Skeletal muscle satellite cell (primary cell): ENCODE data around the gene SLF2.

Source experiments
- H3K27me3 ChIP-seq: 2 replicates; pipeline ENCODE4 v1.7.0; 2013; ENCODE audit warnings: low read length; ENCODE audit not compliant: control insufficient read depth, insufficient read depth
- H3K36me3 ChIP-seq: 2 replicates; pipeline ENCODE4 v1.7.0; 2013; ENCODE audit warnings: mild to moderate bottlenecking, control low read depth, low read length; ENCODE audit not compliant: insufficient read depth
- H3K4me1 ChIP-seq: 2 replicates; pipeline ENCODE4 v1.7.0; 2013; ENCODE audit warnings: low read length; ENCODE audit not compliant: control insufficient read depth, insufficient read depth
- H3K4me2 ChIP-seq: 2 replicates; pipeline ENCODE4 v1.7.0; 2013; ENCODE audit warnings: mild to moderate bottlenecking, low read length
- H3K4me3 ChIP-seq: 2 replicates; pipeline ENCODE4 v1.7.0; 2013; ENCODE audit warnings: low read length
- H3K9ac ChIP-seq: 2 replicates; pipeline ENCODE4 v1.7.0; 2013; ENCODE audit warnings: mild to moderate bottlenecking, low read depth, low read length, moderate library complexity
- H3K9me3 ChIP-seq: replicated peaks from 2 replicates; pipeline ENCODE4 v1.7.0; 2013; ENCODE audit warnings: mild to moderate bottlenecking, control low read depth, low read length

The SLF2 gene

GRCh38 chr10:100928039-100928438 is 15.3 kb downstream of the SLF2 start:
- H3K27me3 ChIP-seq, result no peaks in the 10 kb centered on the region
- no peak overlapping the region for H3K4me3 ChIP-seq
- no peak overlapping the region for H3K9ac ChIP-seq
- no peaks in the 10 kb centered on the region for H3K9me3 ChIP-seq
- peaks cover 5% of the 10 kb centered on the region for H3K4me1 ChIP-seq
- no peak overlapping the region for H3K4me2 ChIP-seq
- H3K36me3 ChIP-seq, result peaks cover 97% of the 10 kb centered on the region

GRCh38 chr10:100930368-100930767 is 17.6 kb downstream of the SLF2 start:
- H3K36me3 ChIP-seq, result peaks cover 86% of the 10 kb centered on the region

GRCh38 chr10:100934084-100934659 is 21.4 kb downstream of the SLF2 start:
- Histone ChIP-seq H3K36me3 (peaks cover 82% of the 10 kb centered on the region), H3K4me2 (no peak overlapping the region), H3K27me3 (no peaks in the 10 kb centered on the region)

More at GRCh38 chr10:100930368-100930767, 17.6 kb downstream of the SLF2 start:
- no peaks in the 10 kb centered on the region for H3K27me3 ChIP-seq
- H3K4me1 ChIP-seq, result no peaks in the 10 kb centered on the region
- H3K9ac ChIP-seq, result no peak overlapping the region
- no peak overlapping the region for H3K4me2 ChIP-seq
- H3K4me3 ChIP-seq, result no peak overlapping the region
- no peaks in the 10 kb centered on the region for H3K9me3 ChIP-seq

GRCh38 chr10:100939763-100940344 is 27.1 kb downstream of the SLF2 start:
- Histone ChIP-seq H3K9ac (no peak overlapping the region), H3K9me3 (no peaks in the 10 kb centered on the region), H3K4me2 (no peak overlapping the region), H3K4me3 (no peak overlapping the region), H3K27me3 (no peaks in the 10 kb centered on the region), H3K4me1 (no peaks in the 10 kb centered on the region), H3K36me3 (peaks cover 70% of the 10 kb centered on the region)

More at GRCh38 chr10:100934084-100934659, 21.4 kb downstream of the SLF2 start:
- Histone ChIP-seq H3K4me3 (no peak overlapping the region), H3K9me3 (no peaks in the 10 kb centered on the region), H3K4me1 (no peaks in the 10 kb centered on the region), H3K9ac (no peak overlapping the region)

GRCh38 chr10:100942229-100942628 is 29.5 kb downstream of the SLF2 start:
- Histone ChIP-seq H3K4me2 (no peak overlapping the region), H3K4me1 (no peaks in the 10 kb centered on the region), H3K9ac (no peak overlapping the region), H3K36me3 (peaks cover 82% of the 10 kb centered on the region), H3K9me3 (no peaks in the 10 kb centered on the region), H3K27me3 (no peaks in the 10 kb centered on the region), H3K4me3 (no peak overlapping the region)

GRCh38 chr10:100943508-100943907 is 30.7 kb downstream of the SLF2 start:
- Histone ChIP-seq H3K9me3 (no peaks in the 10 kb centered on the region), H3K36me3 (peaks cover 82% of the 10 kb centered on the region)

GRCh38 chr10:100945754-100946153 is 33.0 kb downstream of the SLF2 start:
- Histone ChIP-seq H3K36me3 (peaks cover 84% of the 10 kb centered on the region), H3K4me1 (no peaks in the 10 kb centered on the region)

More at GRCh38 chr10:100943508-100943907, 30.7 kb downstream of the SLF2 start:
- Histone ChIP-seq H3K4me3 (no peak overlapping the region), H3K4me2 (no peak overlapping the region), H3K9ac (no peak overlapping the region), H3K27me3 (no peaks in the 10 kb centered on the region), H3K4me1 (no peaks in the 10 kb centered on the region)

GRCh38 chr10:100948916-100949315 is 36.2 kb downstream of the SLF2 start:
- no peaks in the 10 kb centered on the region for H3K27me3 ChIP-seq
- H3K4me2 ChIP-seq, result no peak overlapping the region
- no peaks in the 10 kb centered on the region for H3K9me3 ChIP-seq
- H3K4me1 ChIP-seq, result no peaks in the 10 kb centered on the region
- peaks cover 69% of the 10 kb centered on the region for H3K36me3 ChIP-seq
- no peak overlapping the region for H3K9ac ChIP-seq
- H3K4me3 ChIP-seq, result no peak overlapping the region

More at GRCh38 chr10:100945754-100946153, 33.0 kb downstream of the SLF2 start:
- Histone ChIP-seq H3K4me2 (no peak overlapping the region), H3K9ac (no peak overlapping the region), H3K9me3 (no peaks in the 10 kb centered on the region), H3K4me3 (no peak overlapping the region), H3K27me3 (no peaks in the 10 kb centered on the region)

GRCh38 chr10:100960251-100960650 is 47.5 kb downstream of the SLF2 start:
- Histone ChIP-seq H3K27me3 (no peaks in the 10 kb centered on the region), H3K4me1 (no peaks in the 10 kb centered on the region), H3K9me3 (no peaks in the 10 kb centered on the region), H3K4me2 (no peak overlapping the region), H3K9ac (no peak overlapping the region), H3K4me3 (no peak overlapping the region), H3K36me3 (peaks cover 77% of the 10 kb centered on the region)

GRCh38 chr10:100962351-100963080 is 49.8 kb downstream of the SLF2 start:
- no peak overlapping the region for H3K4me3 ChIP-seq
- peaks cover 82% of the 10 kb centered on the region for H3K36me3 ChIP-seq
- no peaks in the 10 kb centered on the region for H3K4me1 ChIP-seq
- H3K9me3 ChIP-seq, result no peaks in the 10 kb centered on the region
- H3K4me2 ChIP-seq, result no peak overlapping the region
- H3K27me3 ChIP-seq, result no peaks in the 10 kb centered on the region
- no peak overlapping the region for H3K9ac ChIP-seq

GRCh38 chr10:100963826-100964225 is 51.1 kb downstream of the SLF2 start:
- H3K36me3 ChIP-seq, result peaks cover 72% of the 10 kb centered on the region
- peaks cover 3% of the 10 kb centered on the region for H3K4me1 ChIP-seq
- H3K27me3 ChIP-seq, result no peaks in the 10 kb centered on the region
- H3K4me3 ChIP-seq, result no peak overlapping the region
- H3K4me2 ChIP-seq, result no peak overlapping the region
- no peak overlapping the region for H3K9ac ChIP-seq
- no peaks in the 10 kb centered on the region for H3K9me3 ChIP-seq
